ENCODE data around the gene XPO1. TPM values are rescaled to one million over a fixed set of nuclear protein-coding genes. Genes with fewer than 3 reads are reported as not detected.

Gene XPO1
- total RNA-seq, 1 experiment from 2014 or later: 108 TPM

Other genes with a start within 250 kb of the XPO1 start
- 26.1 and 34.2 TPM in 2 replicates for gene USP34, start 67.3 kb downstream of the XPO1 start, total RNA-seq (2014; rRNA removed; shearing (Covaris generic); ENCODE audit: low replicate concordance)

Data from MG63 (cell line).